HEK293T (cell line): ENCODE measurements around the gene USP15.
"Not testable (repeated sequence)": the region's sequence is repeated elsewhere in the genome, so short reads cannot be mapped to it uniquely, and the experiment has no call there.

Experiments used
- ARNT ChIP-seq: fragments of 450-650 bp; IDR thresholded peaks from 2 replicates; pipeline ENCODE4 v1.6.1; 2017; ENCODE audit warnings: mild to moderate bottlenecking
- BHLHE40 ChIP-seq: fragments of 450-650 bp; IDR thresholded peaks from 2 replicates; pipeline ENCODE4 v1.6.1; 2016; ENCODE audit warnings: mild to moderate bottlenecking, moderate library complexity, borderline replicate concordance
- ELF4 ChIP-seq: fragments of 450-650 bp; IDR thresholded peaks from 2 replicates; pipeline ENCODE4 v1.6.1; 2017; ENCODE audit warnings: antibody characterized with exemption
- FOXK2 ChIP-seq: fragments of 450-650 bp; IDR thresholded peaks from 2 replicates; pipeline ENCODE4 v1.6.1; 2016; ENCODE audit warnings: mild to moderate bottlenecking
- FOXM1 ChIP-seq: fragments of 450-650 bp; IDR thresholded peaks from 2 replicates; pipeline ENCODE4 v1.6.1; 2017; ENCODE audit warnings: mild to moderate bottlenecking, borderline replicate concordance
- LEF1 ChIP-seq: fragments of 450-650 bp; IDR thresholded peaks from 2 replicates; pipeline ENCODE4 v1.6.1; 2017; ENCODE audit warnings: mild to moderate bottlenecking, borderline replicate concordance
- NFRKB ChIP-seq: fragments of 450-650 bp; IDR thresholded peaks from 2 replicates; pipeline ENCODE4 v1.6.1; 2016; ENCODE audit warnings: mild to moderate bottlenecking, moderate library complexity
- SP1 ChIP-seq: fragments of 450-650 bp; IDR thresholded peaks from 2 replicates; pipeline ENCODE4 v1.6.1; 2017
- SUZ12 ChIP-seq: fragments of 450-650 bp; IDR thresholded peaks from 2 replicates; pipeline ENCODE4 v1.6.1; 2016; ENCODE audit warnings: mild to moderate bottlenecking
- TARDBP ChIP-seq: fragments of 450-650 bp; IDR thresholded peaks from 2 replicates; pipeline ENCODE4 v1.6.1; 2016

GRCh38 chr12:62463252-62463651, 203.0 kb downstream of the USP15 start:
- TF ChIP-seq TARDBP, FOXM1, NFRKB, BHLHE40, FOXK2, ARNT, SP1, LEF1, ELF4, SUZ12: not testable (repeated sequence)
